VCaP (cell line): ENCODE measurements around the gene EXTL2.
"Not testable (repeated sequence)": the region's sequence is repeated elsewhere in the genome, so short reads cannot be mapped to it uniquely, and the experiment has no call there.

Source experiments
- H3K27ac ChIP-seq: fragments of 450-650 bp; 2 replicates; pipeline ENCODE4 v1.5.1; 2017
- TF ChIP-seq, protein P1 (sequence below): fragments of 450-650 bp; conservative IDR thresholded peaks from 2 replicates; pipeline ENCODE4 v1.5.1; 2017; ENCODE audit warnings: mild to moderate bottlenecking, moderate library complexity

The EXTL2 gene

DNA sequence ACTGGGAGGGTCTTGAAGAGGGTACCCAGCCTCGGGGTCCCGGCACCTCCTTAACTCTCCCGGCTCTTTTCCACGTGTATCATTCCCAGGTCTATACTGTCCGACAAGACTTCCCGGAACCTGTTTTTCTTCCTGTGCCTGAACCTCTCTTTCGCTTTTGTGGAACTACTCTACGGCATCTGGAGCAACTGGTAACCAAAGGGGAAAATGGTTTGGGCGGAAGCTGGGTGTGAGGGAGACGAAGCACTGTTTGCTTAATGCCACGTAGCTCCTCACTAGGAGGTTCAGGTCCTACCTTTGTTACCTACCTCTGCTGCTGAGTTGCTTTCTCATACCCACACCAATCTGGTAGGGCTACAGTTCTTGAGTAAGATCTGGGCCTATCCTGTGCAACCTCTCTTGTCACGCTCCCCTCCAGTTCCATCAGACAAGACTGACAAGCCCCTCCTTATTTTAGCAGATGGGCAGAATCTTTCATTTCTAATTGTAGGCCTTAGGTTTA is 1.9 kb upstream of the EXTL2 start:
- peak overlapping the region; percentile 91 for H3K27ac ChIP-seq
- TF ChIP-seq, protein P1, sequence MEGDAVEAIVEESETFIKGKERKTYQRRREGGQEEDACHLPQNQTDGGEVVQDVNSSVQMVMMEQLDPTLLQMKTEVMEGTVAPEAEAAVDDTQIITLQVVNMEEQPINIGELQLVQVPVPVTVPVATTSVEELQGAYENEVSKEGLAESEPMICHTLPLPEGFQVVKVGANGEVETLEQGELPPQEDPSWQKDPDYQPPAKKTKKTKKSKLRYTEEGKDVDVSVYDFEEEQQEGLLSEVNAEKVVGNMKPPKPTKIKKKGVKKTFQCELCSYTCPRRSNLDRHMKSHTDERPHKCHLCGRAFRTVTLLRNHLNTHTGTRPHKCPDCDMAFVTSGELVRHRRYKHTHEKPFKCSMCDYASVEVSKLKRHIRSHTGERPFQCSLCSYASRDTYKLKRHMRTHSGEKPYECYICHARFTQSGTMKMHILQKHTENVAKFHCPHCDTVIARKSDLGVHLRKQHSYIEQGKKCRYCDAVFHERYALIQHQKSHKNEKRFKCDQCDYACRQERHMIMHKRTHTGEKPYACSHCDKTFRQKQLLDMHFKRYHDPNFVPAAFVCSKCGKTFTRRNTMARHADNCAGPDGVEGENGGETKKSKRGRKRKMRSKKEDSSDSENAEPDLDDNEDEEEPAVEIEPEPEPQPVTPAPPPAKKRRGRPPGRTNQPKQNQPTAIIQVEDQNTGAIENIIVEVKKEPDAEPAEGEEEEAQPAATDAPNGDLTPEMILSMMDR = no peak

DNA sequence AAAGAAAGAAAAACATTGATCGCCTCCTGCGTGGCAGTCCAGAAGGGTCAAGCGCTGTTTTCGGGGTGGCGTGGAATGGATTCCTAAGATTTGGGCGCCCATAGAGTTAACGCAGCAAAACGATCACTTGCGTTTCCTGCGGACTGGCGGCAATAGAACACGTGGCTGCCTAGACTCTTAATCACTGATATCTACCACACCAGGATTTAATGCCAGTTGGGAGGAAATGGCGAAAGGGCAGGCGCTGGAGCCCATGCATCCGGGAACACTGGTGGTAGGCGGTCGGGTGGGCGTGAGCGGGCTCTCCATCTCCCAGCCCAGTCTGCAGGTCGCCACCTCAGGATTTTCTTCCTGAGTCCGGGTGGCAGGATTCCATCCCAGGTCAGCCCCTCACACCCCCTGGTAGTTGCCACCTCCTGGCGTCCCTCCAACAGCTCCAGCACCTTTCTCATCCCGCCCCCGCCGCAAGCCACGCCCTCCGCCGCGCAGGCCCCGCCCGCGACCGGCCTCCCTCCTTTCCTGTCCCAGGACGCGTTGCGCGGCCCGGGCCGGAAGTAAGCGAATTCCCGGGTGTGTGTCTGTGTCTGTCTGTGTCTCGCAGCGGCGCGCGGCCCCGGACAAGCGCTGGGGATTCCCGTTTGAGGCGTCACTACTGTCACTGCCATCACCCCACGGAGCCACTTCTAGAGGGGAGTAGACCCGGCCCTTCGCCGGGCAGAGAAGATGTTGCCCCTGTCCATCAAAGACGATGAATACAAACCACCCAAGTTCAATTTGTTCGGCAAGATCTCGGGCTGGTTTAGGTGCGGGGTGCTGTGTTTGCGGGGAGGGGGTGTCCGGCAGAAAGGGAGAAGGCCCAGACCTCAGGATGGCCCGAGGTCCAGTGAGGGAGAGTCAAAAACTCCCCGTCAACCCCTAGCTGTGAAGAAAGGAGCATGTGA is 1.2 kb upstream of the EXTL2 start, which contains the start of gene SLC30A7:
SLC30A7 (plus strand) TSS at position 551 of the 941 bp plus-strand sequence; CDS start at position 724, 173 bp downstream.
- H3K27ac ChIP-seq = peak within 1 kb of the TSS; percentile 91

DNA sequence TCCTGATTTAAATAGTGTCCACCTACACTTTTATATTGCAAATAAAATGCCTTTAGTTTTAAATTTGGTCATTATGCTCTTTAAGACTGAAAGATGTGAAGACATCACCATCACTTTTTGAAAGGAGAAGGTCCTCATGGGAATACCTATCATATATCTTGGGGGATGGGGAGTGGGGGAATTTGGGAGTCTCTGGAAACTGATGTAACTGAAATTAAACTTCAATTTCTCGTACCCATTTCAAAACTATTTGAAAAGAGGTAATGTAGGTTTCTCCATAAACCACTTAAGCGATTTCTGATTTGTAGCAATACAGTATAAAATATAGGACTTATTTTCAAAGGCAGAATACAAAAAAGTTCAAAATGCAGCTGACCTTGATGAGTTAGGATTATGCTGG is 924 bp downstream of the EXTL2 start:
- TF ChIP-seq, protein P1 = no peak
- H3K27ac ChIP-seq = peak overlapping the region; percentile 91

More for the DNA sequence above, 1.2 kb upstream of the EXTL2 start, which contains the start of gene SLC30A7:
- TF ChIP-seq, protein P1 = no peak

DNA sequence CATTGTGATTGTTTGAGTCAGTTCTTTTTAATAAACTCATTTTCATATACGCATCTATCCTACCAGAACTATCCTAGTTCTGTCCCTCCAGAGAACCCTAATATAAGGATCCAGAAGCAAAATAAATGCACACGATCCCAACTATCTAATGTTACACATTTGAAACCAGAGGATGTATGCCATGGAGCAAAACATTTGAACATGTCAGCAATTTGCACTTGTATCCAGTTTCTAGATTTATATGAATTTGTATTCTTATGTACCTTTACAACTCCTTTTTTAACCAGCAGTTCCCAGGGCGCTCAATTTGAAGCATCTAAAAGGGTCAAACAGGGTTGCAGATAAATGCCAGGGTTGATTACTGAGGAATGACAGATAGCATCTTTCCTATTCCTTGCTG is 2.1 kb downstream of the EXTL2 start:
- TF ChIP-seq, protein P1 = no peak
- H3K27ac ChIP-seq = no peak overlapping the region

DNA sequence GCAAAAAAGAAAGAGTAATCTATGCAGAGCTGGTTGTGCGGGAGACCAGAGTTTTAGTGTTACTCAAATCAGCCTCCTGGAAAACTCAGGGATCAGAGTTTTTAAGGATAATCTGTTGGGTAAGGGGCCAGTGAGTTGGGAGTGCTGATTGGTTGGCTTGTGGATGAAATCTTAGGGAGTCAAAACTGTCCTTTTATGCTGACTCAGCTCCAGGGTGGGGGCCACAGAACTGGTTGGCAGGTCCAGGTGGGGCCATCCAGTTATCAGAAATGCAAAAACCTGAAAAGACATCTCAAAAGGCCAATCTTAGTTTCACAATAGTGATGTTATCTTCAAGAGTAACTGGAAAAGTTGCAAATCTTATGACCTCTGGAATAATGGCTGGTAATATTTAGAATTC is 3.3 kb downstream of the EXTL2 start:
- TF ChIP-seq, protein P1 = no peak
- no peak overlapping the region for H3K27ac ChIP-seq

DNA sequence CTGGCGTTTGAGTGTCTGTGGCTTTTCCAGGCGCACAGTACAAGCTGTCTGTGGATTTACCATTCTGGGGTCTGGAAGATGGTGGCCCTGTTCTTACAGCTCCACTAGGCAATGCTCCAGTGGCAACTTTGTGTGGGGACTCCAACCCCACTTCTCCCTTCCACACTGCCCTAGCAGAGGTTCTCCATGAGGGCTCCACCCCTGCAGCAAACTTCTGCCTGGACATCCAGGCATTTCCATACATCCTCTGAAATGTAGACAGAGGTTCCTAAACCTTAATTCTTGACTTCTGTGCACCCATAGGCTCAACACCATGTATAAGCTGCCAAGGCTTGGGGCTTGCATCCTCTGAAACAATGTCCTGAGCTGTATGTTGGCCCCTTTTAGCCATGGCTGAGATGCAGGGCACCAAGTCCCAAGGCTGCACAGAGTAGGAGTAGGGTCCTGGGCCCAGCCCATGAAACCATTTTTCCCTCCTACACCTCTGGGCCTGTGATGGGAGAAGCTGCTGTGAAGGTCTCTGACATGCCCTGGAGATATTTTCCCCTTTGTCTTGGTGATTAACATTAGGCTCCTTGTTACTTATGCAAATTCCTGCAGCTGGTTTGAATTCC is 4.7 kb downstream of the EXTL2 start:
- not testable (repeated sequence) for H3K27ac ChIP-seq

DNA sequence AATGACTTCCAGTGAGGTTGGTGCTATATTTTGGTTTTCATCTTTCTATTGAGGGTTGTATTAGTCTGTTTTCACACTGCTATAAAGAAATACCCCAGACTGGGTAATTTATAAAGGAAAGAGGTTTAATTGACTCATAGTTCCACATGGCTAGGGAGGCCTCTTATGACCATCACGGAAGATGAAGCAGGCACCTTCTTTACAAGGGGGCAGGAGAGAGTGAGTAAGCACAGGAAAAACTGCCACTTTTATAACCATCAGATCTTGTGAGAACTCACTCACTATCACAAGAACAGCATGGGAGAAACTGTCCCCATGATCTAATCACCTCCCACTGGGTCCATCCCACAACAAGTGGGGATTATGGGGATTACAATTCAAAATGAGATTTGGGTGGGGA is 5.6 kb downstream of the EXTL2 start:
- H3K27ac ChIP-seq = not testable (repeated sequence)

DNA sequence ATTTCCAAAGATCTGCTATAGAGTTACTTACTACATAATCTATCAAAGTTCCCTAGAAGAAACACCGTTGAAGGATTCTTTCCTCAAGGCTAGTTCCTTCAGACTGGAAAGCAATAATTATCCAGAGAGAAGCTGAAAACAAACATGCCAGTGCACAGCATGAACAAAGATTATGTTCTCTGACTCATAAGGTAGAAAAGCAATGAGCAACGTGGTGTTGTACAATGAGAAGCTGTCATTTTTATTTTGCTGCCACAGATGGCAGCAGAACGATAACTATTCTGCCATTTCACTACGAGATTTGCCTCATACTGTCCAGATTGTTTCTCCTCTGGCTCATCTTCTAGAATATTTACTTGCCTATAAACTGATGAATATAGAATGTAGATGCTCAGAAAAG is 10.7 kb downstream of the EXTL2 start:
- TF ChIP-seq, protein P1 = peak; percentile 46
- H3K27ac ChIP-seq = peak overlapping the region; percentile 27
